T-helper 1 cell treated with Interleukin-12 subunit alpha and Interleukin-12 subunit beta and Interleukin-4 antibody, amounts not matched to agents 30 μg/mL and 1 μg/mL, for 36 hours (primary cell): Measurements from ENCODE around the gene ZNF396.

Experiments
- H3K27ac Mint-ChIP-seq: one replicate; pipeline ENCODE4 v1.8.0; 2021; ENCODE audit warnings: mild to moderate bottlenecking, mixed read lengths
- H3K27me3 Mint-ChIP-seq: one replicate; pipeline ENCODE4 v1.8.0; 2021; ENCODE audit warnings: low read depth, mixed read lengths
- H3K36me3 Mint-ChIP-seq: one replicate; pipeline ENCODE4 v1.8.0; 2021; ENCODE audit warnings: low read depth, mixed read lengths
- H3K4me1 Mint-ChIP-seq: one replicate; pipeline ENCODE4 v1.8.0; 2021; ENCODE audit warnings: low read depth, mixed read lengths
- H3K4me3 Mint-ChIP-seq: one replicate; pipeline ENCODE4 v1.8.0; 2021; ENCODE audit warnings: mild to moderate bottlenecking, moderate library complexity, mixed read lengths
- H3K9me3 Mint-ChIP-seq: one replicate; pipeline ENCODE4 v1.8.0; 2021; ENCODE audit warnings: mixed read lengths

ZNF396 gene

DNA sequence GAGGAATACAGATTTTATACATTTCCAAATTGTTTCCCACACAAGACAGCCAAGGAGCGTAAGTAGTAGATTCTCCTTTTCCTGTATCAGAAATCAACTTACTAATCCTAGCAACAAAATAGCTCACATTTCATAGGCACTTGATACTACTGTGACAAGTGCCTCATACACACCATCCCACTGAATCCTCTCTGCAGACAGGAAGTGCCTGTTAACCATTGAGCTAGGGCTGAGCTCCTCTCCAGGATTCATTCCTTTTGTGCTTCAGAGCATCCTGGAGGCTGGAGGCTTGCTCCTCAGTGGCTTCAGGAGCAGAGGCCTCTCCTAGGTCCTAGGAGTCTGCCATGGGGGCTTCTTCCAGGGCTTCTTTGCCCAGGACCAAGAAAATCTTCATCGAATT lies 20.8 kb upstream of the ZNF396 start:
- Mint-ChIP-seq H3K4me3 (no peak overlapping the region), H3K27ac (no peak overlapping the region), H3K36me3 (no peaks in the 10 kb centered on the region), H3K4me1 (no peaks in the 10 kb centered on the region), H3K27me3 (peaks cover 11% of the 10 kb centered on the region), H3K9me3 (no peaks in the 10 kb centered on the region)

GRCh38 chr18:35393716-35394115 lies 16.6 kb upstream of the ZNF396 start:
- no peak overlapping the region for H3K27ac Mint-ChIP-seq
- peaks cover 4% of the 10 kb centered on the region for H3K9me3 Mint-ChIP-seq
- H3K36me3 Mint-ChIP-seq, result no peaks in the 10 kb centered on the region
- H3K27me3 Mint-ChIP-seq, result peaks cover 6% of the 10 kb centered on the region
- H3K4me3 Mint-ChIP-seq, result no peak overlapping the region
- no peaks in the 10 kb centered on the region for H3K4me1 Mint-ChIP-seq

DNA sequence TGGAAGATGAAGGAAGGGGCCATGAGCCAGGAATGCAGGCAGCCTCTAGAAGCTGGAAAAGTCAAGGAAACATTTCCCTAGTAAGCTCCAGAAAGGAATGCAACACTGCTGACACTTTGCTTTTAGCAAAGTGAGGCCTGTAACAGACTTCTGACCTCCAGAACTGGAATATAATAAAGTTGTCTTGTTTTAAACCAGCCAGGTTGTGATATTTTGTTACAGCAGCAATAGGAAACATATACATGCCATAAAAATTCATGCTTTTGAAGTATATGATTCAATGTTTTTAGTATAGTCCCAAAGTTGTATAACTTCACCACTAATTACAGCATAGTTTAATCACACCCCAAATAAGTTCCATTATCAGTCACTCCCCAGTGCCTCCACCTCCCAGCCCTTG lies 15.2 kb upstream of the ZNF396 start:
- Mint-ChIP-seq H3K4me1 (no peaks in the 10 kb centered on the region), H3K36me3 (no peaks in the 10 kb centered on the region), H3K9me3 (peaks cover 4% of the 10 kb centered on the region), H3K27ac (no peak overlapping the region), H3K4me3 (no peak overlapping the region), H3K27me3 (peaks cover 17% of the 10 kb centered on the region)

DNA sequence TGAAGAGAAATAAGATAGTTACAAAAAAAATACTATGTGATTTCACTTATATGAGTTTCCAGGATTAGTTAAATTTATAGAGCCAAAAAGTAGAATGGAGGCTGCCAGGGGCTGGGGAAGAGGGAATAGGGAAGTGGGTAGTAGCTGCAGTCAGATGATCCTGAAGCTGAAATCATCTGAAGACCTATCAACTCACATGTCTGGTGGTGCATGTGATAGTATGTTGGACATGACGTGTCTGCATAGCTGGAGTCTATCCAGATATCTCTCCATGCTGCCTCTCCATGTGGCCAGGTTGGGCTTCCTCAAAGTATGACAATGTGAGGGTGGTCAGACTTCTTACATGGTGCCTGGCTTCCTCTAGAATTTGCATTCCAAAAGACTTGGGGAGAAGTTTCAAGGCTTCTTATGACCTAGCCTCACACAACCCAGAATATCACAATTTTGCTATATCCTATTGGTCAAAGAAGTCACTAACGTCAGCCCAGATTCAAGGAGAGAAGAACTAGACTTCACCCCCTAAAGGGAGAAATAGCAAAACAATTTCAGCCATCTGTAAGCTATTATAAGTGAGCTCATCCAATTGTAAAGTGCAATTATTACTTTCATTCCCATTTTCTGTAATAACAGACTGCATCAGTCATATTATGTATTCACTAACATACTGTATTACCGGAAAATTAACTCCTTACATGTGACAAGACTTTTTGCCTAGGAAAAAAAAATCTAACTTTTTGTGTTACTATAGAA lies 14.0 kb upstream of the ZNF396 start:
- Mint-ChIP-seq H3K36me3 (no peaks in the 10 kb centered on the region), H3K4me3 (no peak overlapping the region), H3K4me1 (peaks cover 6% of the 10 kb centered on the region), H3K9me3 (peaks cover 4% of the 10 kb centered on the region), H3K27me3 (peaks cover 26% of the 10 kb centered on the region), H3K27ac (no peak overlapping the region)

DNA sequence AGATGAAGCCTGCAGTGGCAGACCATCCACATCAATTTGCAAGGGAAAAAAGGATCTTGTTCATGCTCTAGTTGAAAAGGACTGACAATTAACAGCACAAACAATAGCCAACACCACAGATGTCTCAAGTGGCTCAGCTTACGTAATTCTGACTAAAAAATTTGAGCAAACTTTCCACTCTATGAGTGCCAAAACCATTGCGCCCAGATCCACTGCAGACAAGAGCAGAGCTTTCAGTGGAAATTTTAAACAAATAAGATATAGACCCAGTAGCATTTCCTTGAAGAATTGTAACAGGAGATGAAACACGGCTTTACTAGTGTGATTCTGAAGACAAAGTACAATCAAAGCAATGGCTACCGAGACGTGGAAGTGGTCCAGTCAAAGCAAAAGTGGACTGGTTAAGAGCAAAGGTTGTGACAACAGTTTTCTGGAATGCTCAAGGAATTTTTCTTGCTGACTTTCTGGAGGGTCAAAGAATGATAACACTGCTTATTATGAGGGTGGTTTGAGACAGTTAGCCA lies 12.0 kb upstream of the ZNF396 start:
- Mint-ChIP-seq H3K9me3 (peaks cover 4% of the 10 kb centered on the region), H3K4me3 (no peak overlapping the region), H3K36me3 (no peaks in the 10 kb centered on the region), H3K27me3 (peaks cover 30% of the 10 kb centered on the region), H3K4me1 (peaks cover 6% of the 10 kb centered on the region), H3K27ac (no peak overlapping the region)

DNA sequence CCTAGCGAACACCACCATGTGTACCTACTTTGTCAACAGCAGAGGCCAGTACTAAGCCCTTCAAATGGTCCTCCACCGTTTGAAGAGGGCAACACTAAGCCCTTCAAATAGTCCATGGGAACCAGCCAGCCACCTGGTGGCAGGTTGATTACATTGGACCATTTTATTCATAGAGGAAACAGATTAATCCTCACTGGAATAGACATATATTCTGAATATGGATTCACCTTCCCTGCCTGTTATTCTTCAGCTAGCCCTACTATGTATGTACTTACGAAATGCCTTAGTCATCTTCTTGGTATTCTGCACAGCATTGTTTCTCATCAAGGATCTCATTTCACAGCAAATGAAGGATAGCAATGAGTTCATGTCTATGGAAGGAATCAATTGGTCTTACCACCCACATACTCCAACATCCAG lies 10.0 kb upstream of the ZNF396 start:
- no peak overlapping the region for H3K27ac Mint-ChIP-seq
- H3K9me3 Mint-ChIP-seq, result no peaks in the 10 kb centered on the region
- peaks cover 6% of the 10 kb centered on the region for H3K4me1 Mint-ChIP-seq
- peaks cover 31% of the 10 kb centered on the region for H3K27me3 Mint-ChIP-seq
- H3K4me3 Mint-ChIP-seq, result no peak overlapping the region
- no peaks in the 10 kb centered on the region for H3K36me3 Mint-ChIP-seq

GRCh38 chr18:35386600-35387100 lies 9.5 kb upstream of the ZNF396 start:
- Mint-ChIP-seq H3K36me3 (no peaks in the 10 kb centered on the region), H3K27ac (no peak overlapping the region), H3K27me3 (peaks cover 31% of the 10 kb centered on the region), H3K9me3 (no peaks in the 10 kb centered on the region), H3K4me1 (peaks cover 6% of the 10 kb centered on the region), H3K4me3 (no peak overlapping the region)

DNA sequence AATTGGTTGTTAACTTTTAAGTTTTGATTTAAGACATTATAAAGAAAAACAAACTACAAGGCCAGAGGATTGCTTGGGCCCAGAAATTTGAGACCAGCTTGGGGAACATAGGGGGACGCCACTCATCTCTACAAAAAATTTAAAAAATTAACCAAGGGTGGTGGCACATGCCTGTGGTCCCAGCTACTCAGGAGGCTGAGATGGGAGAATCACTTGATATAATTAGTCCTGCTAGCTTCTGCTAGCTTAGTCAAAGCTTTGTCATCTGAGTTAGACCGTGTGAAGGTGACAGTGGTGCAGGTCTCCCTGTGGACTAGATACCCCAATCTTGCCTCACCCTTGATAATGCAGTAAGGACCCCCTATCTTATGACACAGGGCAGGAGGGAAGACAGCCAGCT lies 6.0 kb upstream of the ZNF396 start:
- Mint-ChIP-seq H3K27ac (no peak overlapping the region), H3K27me3 (peaks cover 34% of the 10 kb centered on the region), H3K9me3 (no peaks in the 10 kb centered on the region), H3K36me3 (no peaks in the 10 kb centered on the region), H3K4me3 (no peak overlapping the region), H3K4me1 (peaks cover 6% of the 10 kb centered on the region)

DNA sequence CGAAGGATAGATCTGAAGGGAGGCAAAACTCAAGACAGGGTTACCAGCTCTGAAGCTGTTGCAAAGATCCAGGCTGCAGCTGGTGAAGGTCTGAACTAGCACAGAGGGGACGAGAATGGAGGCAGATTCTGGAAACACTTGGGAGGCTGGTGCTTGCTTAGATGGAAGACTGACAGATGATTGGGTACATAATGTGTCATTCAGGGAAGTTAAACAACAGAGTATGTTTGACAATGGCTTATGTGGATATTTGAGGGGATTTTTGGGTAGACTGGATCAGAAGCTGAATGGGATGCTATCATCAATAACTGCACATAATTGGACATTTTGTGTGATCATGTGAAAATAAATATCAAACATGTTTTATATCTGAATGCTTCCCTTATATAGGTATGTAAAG lies 2.3 kb upstream of the ZNF396 start:
- Mint-ChIP-seq H3K27ac (no peak overlapping the region), H3K27me3 (peaks cover 23% of the 10 kb centered on the region), H3K9me3 (no peaks in the 10 kb centered on the region), H3K4me1 (peaks cover 8% of the 10 kb centered on the region), H3K36me3 (no peaks in the 10 kb centered on the region), H3K4me3 (no peak overlapping the region)

GRCh38 chr18:35378574-35378896 lies 1.4 kb upstream of the ZNF396 start:
- H3K9me3 Mint-ChIP-seq, result no peaks in the 10 kb centered on the region
- H3K36me3 Mint-ChIP-seq, result no peaks in the 10 kb centered on the region
- H3K4me1 Mint-ChIP-seq, result peaks cover 8% of the 10 kb centered on the region
- H3K27me3 Mint-ChIP-seq, result peaks cover 20% of the 10 kb centered on the region
- H3K27ac Mint-ChIP-seq, result no peak overlapping the region
- no peak overlapping the region for H3K4me3 Mint-ChIP-seq

DNA sequence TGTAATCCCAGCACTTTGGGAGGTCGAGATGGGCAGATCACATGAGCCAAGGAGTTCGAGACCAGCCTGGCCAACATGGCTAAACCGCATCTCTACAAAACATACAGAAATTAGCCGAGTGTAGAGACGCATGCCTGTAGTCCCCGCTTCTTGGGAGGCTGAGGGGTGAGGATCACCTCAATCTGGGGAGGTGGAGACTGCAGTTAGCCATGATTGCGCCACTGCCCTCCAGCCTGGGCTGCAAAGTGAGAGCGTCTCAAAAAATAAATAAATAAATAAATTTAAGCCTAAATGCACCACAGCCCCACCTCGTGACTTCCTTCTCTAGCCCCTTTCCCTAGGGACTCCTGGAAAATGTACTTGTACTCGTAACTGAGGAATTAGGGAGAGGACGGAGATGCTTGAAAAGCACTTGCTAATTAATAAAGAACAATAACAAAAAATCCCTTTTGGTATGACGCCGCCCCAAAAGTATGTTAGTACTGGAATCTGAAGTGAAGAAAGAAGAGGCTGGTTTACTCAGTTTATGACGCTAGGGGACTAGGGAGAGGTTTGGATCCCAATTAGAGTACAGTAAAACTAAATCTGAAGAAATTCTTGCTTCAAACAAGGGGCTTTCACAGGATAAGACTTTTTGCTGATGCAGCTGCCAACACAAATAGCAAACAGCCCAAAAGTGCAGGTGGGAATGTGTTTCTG lies 887 bp upstream of the ZNF396 start:
- H3K9me3 Mint-ChIP-seq, result no peaks in the 10 kb centered on the region
- peaks cover 8% of the 10 kb centered on the region for H3K4me1 Mint-ChIP-seq
- peak overlapping the region; percentile 27 for H3K27ac Mint-ChIP-seq
- no peaks in the 10 kb centered on the region for H3K36me3 Mint-ChIP-seq
- peaks cover 20% of the 10 kb centered on the region for H3K27me3 Mint-ChIP-seq
- peak overlapping the region; percentile 75 for H3K4me3 Mint-ChIP-seq

DNA sequence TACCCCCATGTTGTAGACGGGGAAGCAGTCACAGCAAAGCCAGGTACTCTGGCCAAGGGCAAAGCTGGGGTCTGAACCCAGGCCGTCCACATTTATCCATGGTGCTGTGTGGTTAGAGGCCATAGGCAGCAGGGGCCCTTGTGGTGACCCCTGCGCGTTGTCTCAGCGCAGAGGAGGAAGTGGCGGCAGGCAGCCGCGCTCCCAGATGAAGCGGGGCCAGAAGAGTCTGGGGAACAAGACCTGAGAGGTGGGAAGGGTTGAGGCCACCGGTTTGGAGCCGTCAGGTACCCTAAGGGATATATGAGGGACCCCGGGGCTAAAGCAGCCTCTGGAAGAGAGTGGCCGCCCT lies 770 bp downstream of the ZNF396 start:
- Mint-ChIP-seq H3K9me3 (no peaks in the 10 kb centered on the region), H3K27me3 (peaks cover 20% of the 10 kb centered on the region), H3K27ac (peak overlapping the region; percentile 32), H3K36me3 (no peaks in the 10 kb centered on the region), H3K4me3 (peak overlapping the region; percentile 75), H3K4me1 (peaks cover 8% of the 10 kb centered on the region)

DNA sequence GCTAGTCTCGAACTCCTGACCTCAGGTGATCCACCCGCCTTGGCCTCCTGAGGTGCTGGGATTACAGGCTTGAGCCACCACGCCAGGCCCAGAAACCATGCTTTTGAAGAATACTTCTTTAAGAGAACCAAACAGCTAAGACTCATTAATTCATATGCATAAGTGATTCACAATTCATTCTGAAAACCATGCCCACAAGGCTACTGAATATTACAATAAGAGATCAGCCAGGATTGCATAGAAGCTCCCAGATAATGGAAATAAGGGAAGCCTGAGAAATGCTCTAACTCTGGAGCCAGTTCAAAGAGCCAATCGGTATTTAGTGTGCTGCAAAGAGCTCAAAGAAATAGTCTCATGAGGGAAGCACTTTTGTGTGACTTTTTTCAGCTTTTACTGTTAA lies 2.4 kb downstream of the ZNF396 start:
- no peak overlapping the region for H3K4me3 Mint-ChIP-seq
- no peaks in the 10 kb centered on the region for H3K36me3 Mint-ChIP-seq
- no peak overlapping the region for H3K27ac Mint-ChIP-seq
- peaks cover 20% of the 10 kb centered on the region for H3K27me3 Mint-ChIP-seq
- H3K9me3 Mint-ChIP-seq, result no peaks in the 10 kb centered on the region
- peaks cover 8% of the 10 kb centered on the region for H3K4me1 Mint-ChIP-seq

DNA sequence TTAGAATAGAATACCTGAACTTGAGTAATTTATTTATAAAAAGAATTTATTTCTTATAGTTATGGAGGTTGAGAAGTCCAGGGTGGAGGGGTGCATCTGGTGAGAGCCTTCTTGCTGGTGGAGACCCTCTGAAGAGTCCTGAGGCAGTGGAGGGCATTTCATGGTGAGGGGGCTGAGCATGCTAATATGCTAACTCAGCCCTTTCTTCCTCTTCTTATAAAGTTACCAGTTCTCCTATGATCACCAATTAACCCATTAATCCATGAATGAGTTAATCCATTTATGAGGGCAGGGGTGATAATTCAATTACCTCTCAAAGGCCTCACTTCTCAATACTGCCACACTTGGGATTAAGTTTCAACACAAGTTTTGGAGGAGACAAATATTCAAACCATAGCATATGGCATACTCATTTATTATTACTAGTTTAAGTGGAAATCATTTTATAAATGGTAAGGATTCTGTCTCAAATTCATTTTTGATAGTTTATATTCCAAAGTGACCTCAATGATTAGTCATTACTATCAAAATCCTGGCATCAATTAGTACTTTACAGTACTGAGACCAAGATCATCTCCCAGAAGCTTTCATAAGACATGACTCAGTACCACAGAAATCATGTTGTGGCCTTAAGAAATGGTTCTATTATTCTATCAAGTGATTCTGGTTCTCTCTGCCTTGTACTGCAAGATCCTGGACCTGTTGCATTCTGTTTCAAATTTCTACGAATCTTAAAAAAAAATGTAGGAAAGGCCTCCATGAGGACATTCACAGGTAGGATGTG lies 5.5 kb downstream of the ZNF396 start:
- Mint-ChIP-seq H3K27ac (no peak overlapping the region), H3K36me3 (no peaks in the 10 kb centered on the region), H3K9me3 (no peaks in the 10 kb centered on the region), H3K4me3 (no peak overlapping the region), H3K27me3 (no peaks in the 10 kb centered on the region), H3K4me1 (peaks cover 3% of the 10 kb centered on the region)
